Testis (tissue), 3 donors: ENCODE data around the gene SLC6A12. TPM values are rescaled to one million over a fixed set of nuclear protein-coding genes. Genes with fewer than 3 reads are reported as not detected.

Experiments
- DNase-seq: peaks from one replicate; pipeline ENCODE4 v3.0.0-alpha.2; 2019
- H3K27ac ChIP-seq, 2 donors: fragments of 200-600 bp; sonication (generic); one replicate each; pipeline ENCODE4 v1.5.1; 2019
- H3K27me3 ChIP-seq: fragments of 200-600 bp; sonication (generic); one replicate; pipeline ENCODE4 v1.5.1; 2019
- H3K36me3 ChIP-seq: fragments of 200-600 bp; sonication (generic); one replicate; pipeline ENCODE4 v1.5.1; 2017; ENCODE audit warnings: low read depth; ENCODE audit errors: missing control alignments
- H3K4me1 ChIP-seq: fragments of 200-600 bp; sonication (generic); one replicate; pipeline ENCODE4 v1.5.1; 2019
- H3K4me3 ChIP-seq, 2 donors: fragments of 200-600 bp; sonication (generic); one replicate each; pipeline ENCODE4 v1.5.1; 2017 to 2019
- H3K9me3 ChIP-seq: fragments of 200-600 bp; sonication (generic); one replicate; pipeline ENCODE4 v1.5.1; 2017
- CTCF ChIP-seq, 3 experiments: fragments of 450-650 bp in 2 of 3; fragments of 200-600 bp in 1 of 3; sonication (generic) in 1 of 3; IDR thresholded peaks; one replicate each; pipeline ENCODE4 v1.5.1; 2016 to 2019; ENCODE audit warnings: antibody characterized with exemption in 3 of 3, mild to moderate bottlenecking in 2 of 3, moderate library complexity in 1 of 3
- POLR2A ChIP-seq: fragments of 450-650 bp; IDR thresholded peaks from one replicate; pipeline ENCODE4 v1.6.1; 2017; ENCODE audit warnings: antibody characterized with exemption, mild to moderate bottlenecking, moderate library complexity
- WGBS, 2 donors: methylation state at CpG; one replicate each; pipeline ENCODE4 v1.1.5; 2018; 5-methylcytosine and 5-hydroxymethylcytosine counted together
- intact Hi-C: fragments of 100-400 bp; cut with DNase I; formaldehyde crosslinking; loops from one replicate; pipeline ENCODE4 v1.15.1; 2023; ENCODE audit warnings: low total_unique reads
- polyA plus RNA-seq: library from polyadenylated mRNA; stranded (reverse); fragments of 350-450 nt; fragmentation: Illumina TruSeq; extraction: RNeasy Lipid Tissue Mini Kit (QIAGEN cat#74804); gene quantifications from one replicate; pipeline ENCODE4 v1.2.3, GENCODE V29; 2014; ENCODE audit warnings: low read depth, low replicate concordance; ENCODE audit not compliant: insufficient read depth
- total RNA-seq, 2 donors: library from RNA; depleted of rRNA; stranded (reverse); fragments of >200 nt; gene quantifications; one replicate each; pipeline ENCODE4 v1.2.3, GENCODE V29; 2016

SLC6A12 gene
- total and polyA plus RNA-seq, 3 donors from 2014 or later = 3.8 to 12.5 (median 6.4) TPM

GRCh38 chr12:194276-194675 lies 19.7 kb downstream of the SLC6A12 start:
- Histone ChIP-seq H3K4me1 (peaks cover 5% of the 10 kb centered on the region), H3K27ac (no peak overlapping the region), H3K4me3 (no peak overlapping the region), H3K27me3 (no peaks in the 10 kb centered on the region), H3K9me3 (no peaks in the 10 kb centered on the region), H3K36me3 (no peaks in the 10 kb centered on the region)
- intact Hi-C loops = no loop called here
- 82 to 90% methylated on average over 7 of the region's 7 CpGs for WGBS, 2 donors
- DNase-seq = no peak
- TF ChIP-seq CTCF (IDR thresholded peaks at IDR 0.05) (no peak), POLR2A (no peak)

- no peaks in the 10 kb centered on the region for H3K36me3 ChIP-seq
- H3K4me3 ChIP-seq = no peak overlapping the region
- H3K4me1 ChIP-seq = peaks cover 6% of the 10 kb centered on the region
- WGBS, 2 donors = 50 to 69% methylated on average over 6 to 10 of the region's 10 CpGs
- intact Hi-C loops = no loop called here
- no peaks in the 10 kb centered on the region for H3K27me3 ChIP-seq
- H3K9me3 ChIP-seq = no peaks in the 10 kb centered on the region
- no peak for TF ChIP-seq POLR2A
- TF ChIP-seq CTCF (IDR thresholded peaks at IDR 0.05) = no peak
- DNase-seq = no peak
- no peak overlapping the region for H3K27ac ChIP-seq
These were observed 20.7 kb downstream of the SLC6A12 start for GRCh38 chr12:193261-193660.

GRCh38 chr12:191541-191940 lies 22.4 kb downstream of the SLC6A12 start:
- WGBS, 2 donors = 90 to 92% methylated on average over 3 of the region's 3 CpGs

GRCh38 chr12:190881-191280 lies 23.1 kb downstream of the SLC6A12 start:
- Histone ChIP-seq H3K4me1 (peaks cover 6% of the 10 kb centered on the region), H3K27ac (no peak overlapping the region), H3K27me3 (no peaks in the 10 kb centered on the region), H3K9me3 (no peaks in the 10 kb centered on the region), H3K36me3 (no peaks in the 10 kb centered on the region), H3K4me3 (no peak overlapping the region)
- WGBS, 2 donors = 93 to 96% methylated on average over 4 to 8 of the region's 8 CpGs
- DNase-seq = no peak
- no peak for TF ChIP-seq CTCF (IDR thresholded peaks at IDR 0.05)
- TF ChIP-seq POLR2A = no peak
- intact Hi-C loops = no loop called here

More at GRCh38 chr12:191541-191940, 22.4 kb downstream of the SLC6A12 start:
- intact Hi-C loops = no loop called here
- H3K27me3 ChIP-seq = no peaks in the 10 kb centered on the region
- H3K36me3 ChIP-seq = no peaks in the 10 kb centered on the region
- H3K4me1 ChIP-seq = peaks cover 6% of the 10 kb centered on the region
- H3K9me3 ChIP-seq = no peaks in the 10 kb centered on the region
- H3K27ac ChIP-seq = no peak overlapping the region
- TF ChIP-seq CTCF (IDR thresholded peaks at IDR 0.05) = no peak
- no peak overlapping the region for H3K4me3 ChIP-seq
- no peak for DNase-seq

GRCh38 chr12:189622-189962 lies 24.4 kb downstream of the SLC6A12 start:
- WGBS, 2 donors = 36 to 64% methylated on average over 6 of the region's 6 CpGs
- no peak for DNase-seq
- peaks cover 9% of the 10 kb centered on the region for H3K4me1 ChIP-seq

More at GRCh38 chr12:189622-189962, 24.4 kb downstream of the SLC6A12 start:
- no peaks in the 10 kb centered on the region for H3K27me3 ChIP-seq
- no peaks in the 10 kb centered on the region for H3K36me3 ChIP-seq
- H3K27ac ChIP-seq = no peak overlapping the region
- TF ChIP-seq POLR2A (no peak), CTCF (IDR thresholded peaks at IDR 0.05) (no peak)
- no peaks in the 10 kb centered on the region for H3K9me3 ChIP-seq
- intact Hi-C loops = no loop called here
- H3K4me3 ChIP-seq = peak overlapping the region in 1 of 2 donors; percentile 56
